Panc1 (cell line): ENCODE data around the gene ADCY4. TPM values are rescaled to one million over a fixed set of nuclear protein-coding genes. Genes with fewer than 3 reads are reported as not detected.

Experiments
- ATAC-seq: fragments of 200-7000 bp; cut with Tn5 transposase; 2 replicates; pipeline ENCODE4 v1.9.1; 2020; ENCODE audit warnings: mild to moderate bottlenecking, moderate library complexity
- BruUV-seq: library from RNA; stranded (reverse); fragments of 400-500 nt; replicated peaks from 2 replicates; lab custom pipeline; 2021; lab: Mats Ljungman, UMichigan
- CTCF ChIA-PET: fragments of 300-600 bp; sonication (Branson Sonifier 250); formaldehyde crosslinking; loops from one replicate; lab custom pipeline; 2022; ENCODE audit warnings: antibody characterized with exemption; lab: Charles Lee
- POLR2A ChIA-PET: fragments of 300-600 bp; sonication (Branson Sonifier 250); formaldehyde crosslinking; loops from one replicate; lab custom pipeline; 2022; ENCODE audit warnings: antibody characterized with exemption; lab: Charles Lee
- DNase-seq: peaks from one replicate; pipeline ENCODE4 v3.0.0-alpha.2; 2010; ENCODE audit warnings: low read depth, low spot score
- H3K27ac ChIP-seq: 2 replicates; pipeline ENCODE4 v1.5.1; 2011; ENCODE audit warnings: mild to moderate bottlenecking, low read length, inconsistent platforms
- H3K27me3 ChIP-seq: fragments of 200-500 bp; sonication (Bioruptor generic); 2 replicates; pipeline ENCODE4 v1.6.0; 2014; ENCODE audit warnings: low read length, inconsistent platforms; ENCODE audit not compliant: control insufficient read depth, insufficient read depth
- H3K36me3 ChIP-seq: fragments of 200-500 bp; sonication (Bioruptor generic); 2 replicates; pipeline ENCODE4 v1.5.1; 2014; ENCODE audit warnings: inconsistent platforms, mild to moderate bottlenecking, low read length, moderate library complexity; ENCODE audit not compliant: control insufficient read depth, insufficient read depth
- H3K4me1 ChIP-seq: 2 replicates; pipeline ENCODE4 v1.5.1; 2011; ENCODE audit warnings: inconsistent platforms, mild to moderate bottlenecking, low read length, moderate library complexity; ENCODE audit not compliant: control insufficient read depth, insufficient read depth
- H3K4me3 ChIP-seq, 2 experiments: 2 replicates each; pipeline ENCODE4 v1.5.1; 2011 to 2012; ENCODE audit warnings: low read depth in 2 of 2, low read length in 2 of 2, mild to moderate bottlenecking in 2 of 2, inconsistent platforms in 1 of 2, moderate library complexity in 1 of 2
- H3K9me3 ChIP-seq: fragments of 200-500 bp; sonication (Bioruptor generic); 2 replicates; pipeline ENCODE4 v1.5.1; 2014; ENCODE audit warnings: low read depth, mild to moderate bottlenecking, inconsistent platforms, low read length, moderate library complexity; ENCODE audit not compliant: control insufficient read depth, insufficient read depth
- POLR2AphosphoS5 ChIP-seq: IDR thresholded peaks from 2 replicates; pipeline ENCODE4 v1.6.1; 2012; ENCODE audit warnings: mild to moderate bottlenecking, low read depth, low read length, moderate library complexity
- SIN3A ChIP-seq: IDR thresholded peaks from 2 replicates; pipeline ENCODE4 v1.6.1; 2012; ENCODE audit warnings: low read depth, mild to moderate bottlenecking, low read length, moderate library complexity, borderline replicate concordance; ENCODE audit not compliant: insufficient read depth
- in situ Hi-C: cut with HindIII; loops from 2 replicates; pipeline ENCODE4 v1.10.0; 2016; ENCODE audit warnings: low sequenced_read_pairs, low pct_unique_long_range_greater_than_20kb
- intact Hi-C: fragments of 100-400 bp; cut with micrococcal nuclease; formaldehyde crosslinking; loops from one replicate; pipeline ENCODE4 v1.10.0; 2022; ENCODE audit not compliant: unreplicated experiment
- total RNA-seq: library from RNA; stranded (reverse); gene quantifications from one replicate; pipeline ENCODE4 v1.2.1, GENCODE V29; 2021; ENCODE audit not compliant: unreplicated experiment
- TF ChIP-seq, protein P1 (sequence below): fragments of 450-650 bp; IDR thresholded peaks from 2 replicates; pipeline ENCODE4 v1.5.1; 2017; ENCODE audit warnings: mild to moderate bottlenecking
- TF ChIP-seq, protein P2 (sequence below), 2 experiments: IDR thresholded peaks; 2 replicates each; pipeline ENCODE4 v1.6.1; 2011 to 2012; ENCODE audit warnings: low read depth in 2 of 2, control low read depth in 1 of 2, low read length in 1 of 2, mild to moderate bottlenecking in 1 of 2, moderate library complexity in 1 of 2; ENCODE audit not compliant: insufficient read depth in 1 of 2

Gene ADCY4
- total RNA-seq, 1 experiment from 2014 or later, result 0.21 TPM

DNA sequence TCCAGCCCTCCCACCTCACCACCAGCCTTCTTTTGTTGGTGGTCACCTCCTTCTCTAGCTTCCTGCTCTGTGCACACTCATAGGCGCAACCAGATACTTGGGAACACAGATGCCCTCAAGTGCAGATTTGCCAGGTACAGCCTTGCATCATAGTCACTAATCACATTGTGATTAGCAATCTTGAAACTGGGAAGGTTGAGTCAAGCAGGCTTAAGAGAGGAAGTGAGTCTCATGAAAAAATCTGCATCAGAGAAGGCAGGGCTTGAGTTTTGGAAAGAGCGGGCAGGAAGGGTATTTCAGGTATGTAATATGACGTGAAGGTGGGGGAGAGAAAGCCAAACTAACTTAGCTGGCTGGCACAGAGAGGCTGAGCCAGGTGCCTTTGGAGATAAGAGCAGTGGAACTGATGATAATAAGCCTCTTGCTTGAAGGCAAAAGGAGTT is 60.7 kb downstream of the ADCY4 start:
- intact Hi-C loops (no loop called here), in situ Hi-C loops (no loop called here)
- H3K4me1 ChIP-seq, result peaks cover 3% of the 10 kb centered on the region; the same call in 1 of the 2 replicates
- BruUV-seq, result no TSS peak
- H3K4me3 ChIP-seq, result no peak overlapping the region
- no peaks in the 10 kb centered on the region for H3K9me3 ChIP-seq
- no peaks in the 10 kb centered on the region for H3K36me3 ChIP-seq
- no peaks in the 10 kb centered on the region for H3K27me3 ChIP-seq
- TF ChIP-seq SIN3A, result no peak
- TF ChIP-seq, protein P1, sequence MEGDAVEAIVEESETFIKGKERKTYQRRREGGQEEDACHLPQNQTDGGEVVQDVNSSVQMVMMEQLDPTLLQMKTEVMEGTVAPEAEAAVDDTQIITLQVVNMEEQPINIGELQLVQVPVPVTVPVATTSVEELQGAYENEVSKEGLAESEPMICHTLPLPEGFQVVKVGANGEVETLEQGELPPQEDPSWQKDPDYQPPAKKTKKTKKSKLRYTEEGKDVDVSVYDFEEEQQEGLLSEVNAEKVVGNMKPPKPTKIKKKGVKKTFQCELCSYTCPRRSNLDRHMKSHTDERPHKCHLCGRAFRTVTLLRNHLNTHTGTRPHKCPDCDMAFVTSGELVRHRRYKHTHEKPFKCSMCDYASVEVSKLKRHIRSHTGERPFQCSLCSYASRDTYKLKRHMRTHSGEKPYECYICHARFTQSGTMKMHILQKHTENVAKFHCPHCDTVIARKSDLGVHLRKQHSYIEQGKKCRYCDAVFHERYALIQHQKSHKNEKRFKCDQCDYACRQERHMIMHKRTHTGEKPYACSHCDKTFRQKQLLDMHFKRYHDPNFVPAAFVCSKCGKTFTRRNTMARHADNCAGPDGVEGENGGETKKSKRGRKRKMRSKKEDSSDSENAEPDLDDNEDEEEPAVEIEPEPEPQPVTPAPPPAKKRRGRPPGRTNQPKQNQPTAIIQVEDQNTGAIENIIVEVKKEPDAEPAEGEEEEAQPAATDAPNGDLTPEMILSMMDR, result no peak
- DNase-seq, result no peak
- ATAC-seq, result no peak
- CTCF ChIA-PET, result no interaction called here
- H3K27ac ChIP-seq, result no peak overlapping the region
- POLR2A ChIA-PET, result no interaction called here

DNA sequence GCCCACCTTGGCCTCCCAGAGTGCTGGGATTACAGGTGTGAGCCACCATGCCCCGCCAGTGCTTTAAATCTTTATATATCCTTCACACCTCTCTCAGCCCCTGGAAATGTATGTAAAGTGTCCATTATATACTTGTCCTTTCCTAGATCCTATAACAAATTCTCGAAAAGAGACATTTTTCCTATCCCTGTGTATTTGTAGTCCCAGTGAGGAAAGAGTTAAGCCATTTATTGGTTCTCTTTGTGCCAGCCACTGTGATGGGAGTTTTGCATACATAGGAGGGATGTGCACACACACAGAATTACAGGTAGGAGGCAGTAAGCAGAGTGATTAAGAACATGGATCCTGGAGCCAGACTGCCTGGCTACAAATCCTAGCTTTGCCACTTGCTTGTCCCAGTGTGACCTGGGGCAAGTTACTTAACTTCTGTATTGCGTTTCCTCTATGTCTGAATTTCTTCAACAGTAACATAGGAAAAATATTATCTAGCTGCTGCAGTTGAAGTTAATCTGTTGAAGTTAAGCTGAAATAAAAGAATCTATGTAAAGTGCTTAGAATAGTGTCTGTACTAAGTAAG is 61.4 kb downstream of the ADCY4 start:
- ATAC-seq (no peak), DNase-seq (no peak)
- no TSS peak for BruUV-seq
- intact Hi-C loops (no loop called here), in situ Hi-C loops (no loop called here)
- TF ChIP-seq, protein P1, result peak; percentile 17; the same call in 1 of the 2 replicates
- TF ChIP-seq, protein P2, sequence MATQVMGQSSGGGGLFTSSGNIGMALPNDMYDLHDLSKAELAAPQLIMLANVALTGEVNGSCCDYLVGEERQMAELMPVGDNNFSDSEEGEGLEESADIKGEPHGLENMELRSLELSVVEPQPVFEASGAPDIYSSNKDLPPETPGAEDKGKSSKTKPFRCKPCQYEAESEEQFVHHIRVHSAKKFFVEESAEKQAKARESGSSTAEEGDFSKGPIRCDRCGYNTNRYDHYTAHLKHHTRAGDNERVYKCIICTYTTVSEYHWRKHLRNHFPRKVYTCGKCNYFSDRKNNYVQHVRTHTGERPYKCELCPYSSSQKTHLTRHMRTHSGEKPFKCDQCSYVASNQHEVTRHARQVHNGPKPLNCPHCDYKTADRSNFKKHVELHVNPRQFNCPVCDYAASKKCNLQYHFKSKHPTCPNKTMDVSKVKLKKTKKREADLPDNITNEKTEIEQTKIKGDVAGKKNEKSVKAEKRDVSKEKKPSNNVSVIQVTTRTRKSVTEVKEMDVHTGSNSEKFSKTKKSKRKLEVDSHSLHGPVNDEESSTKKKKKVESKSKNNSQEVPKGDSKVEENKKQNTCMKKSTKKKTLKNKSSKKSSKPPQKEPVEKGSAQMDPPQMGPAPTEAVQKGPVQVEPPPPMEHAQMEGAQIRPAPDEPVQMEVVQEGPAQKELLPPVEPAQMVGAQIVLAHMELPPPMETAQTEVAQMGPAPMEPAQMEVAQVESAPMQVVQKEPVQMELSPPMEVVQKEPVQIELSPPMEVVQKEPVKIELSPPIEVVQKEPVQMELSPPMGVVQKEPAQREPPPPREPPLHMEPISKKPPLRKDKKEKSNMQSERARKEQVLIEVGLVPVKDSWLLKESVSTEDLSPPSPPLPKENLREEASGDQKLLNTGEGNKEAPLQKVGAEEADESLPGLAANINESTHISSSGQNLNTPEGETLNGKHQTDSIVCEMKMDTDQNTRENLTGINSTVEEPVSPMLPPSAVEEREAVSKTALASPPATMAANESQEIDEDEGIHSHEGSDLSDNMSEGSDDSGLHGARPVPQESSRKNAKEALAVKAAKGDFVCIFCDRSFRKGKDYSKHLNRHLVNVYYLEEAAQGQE (IDR thresholded peaks at IDR 0.05; ENCODE audit: insufficient read depth in 1 of 2, low read depth in 2 of 2, low read length in 1 of 2), result no peak
- no peak for TF ChIP-seq POLR2AphosphoS5
- no peak overlapping the region for H3K27ac ChIP-seq
- H3K9me3 ChIP-seq, result no peaks in the 10 kb centered on the region
- ChIA-PET CTCF (no interaction called here), POLR2A (no interaction called here)
- H3K4me1 ChIP-seq, result peaks cover 3% of the 10 kb centered on the region; the same call in 1 of the 2 replicates
- no peaks in the 10 kb centered on the region for H3K36me3 ChIP-seq
- H3K4me3 ChIP-seq, result no peak overlapping the region
- H3K27me3 ChIP-seq, result no peaks in the 10 kb centered on the region
